Sigmoid colon (tissue), 7 donors: ENCODE results near the gene RBM25. TPM values are rescaled to one million over a fixed set of nuclear protein-coding genes. Genes with fewer than 3 reads are reported as not detected.
"Not testable (repeated sequence)": the region's sequence is repeated elsewhere in the genome, so short reads cannot be mapped to it uniquely, and the experiment has no call there.

Experiments
- DNase-seq: peaks from one replicate; pipeline ENCODE4 v3.0.0-alpha.2; 2019
- H3K27ac ChIP-seq, 4 donors: fragments of 200-600 bp; sonication (generic); one replicate each; pipeline ENCODE4 v1.5.1; 2016 to 2019; ENCODE audit warnings: mild to moderate bottlenecking in 1 of 4
- H3K27me3 ChIP-seq, 3 donors: fragments of 200-600 bp; sonication (generic); one replicate each; pipeline ENCODE4 v1.5.1; 2019; ENCODE audit warnings: mild to moderate bottlenecking in 1 of 3
- H3K36me3 ChIP-seq, 4 donors: fragments of 200-600 bp; sonication (generic); one replicate each; pipeline ENCODE4 v1.5.1; 2016 to 2019
- H3K4me1 ChIP-seq, 4 donors: fragments of 200-600 bp; sonication (generic); one replicate each; pipeline ENCODE4 v1.5.1; 2017 to 2019
- H3K4me3 ChIP-seq, 4 donors: fragments of 200-600 bp; sonication (generic); one replicate each; pipeline ENCODE4 v1.5.1; 2017 to 2019; ENCODE audit warnings: mild to moderate bottlenecking in 2 of 4, moderate library complexity in 1 of 4
- H3K9me3 ChIP-seq, 4 donors: fragments of 200-600 bp in 3 of 4; sonication (generic) in 3 of 4; one replicate each; pipeline versions ENCODE4 v1.5.1 to v1.6.1; 2013 to 2019
- EP300 ChIP-seq, 4 donors: sonication (generic); formaldehyde crosslinking; IDR thresholded peaks; one replicate each; pipeline ENCODE4 v1.6.1; 2017; ENCODE audit warnings: antibody characterized with exemption in 4 of 4
- POLR2A ChIP-seq, 2 donors: fragments of 450-650 bp; IDR thresholded peaks; one replicate each; pipeline ENCODE4 v1.6.1; 2016; ENCODE audit warnings: antibody characterized with exemption in 2 of 2, mild to moderate bottlenecking in 2 of 2, moderate library complexity in 2 of 2
- POLR2AphosphoS5 ChIP-seq, 4 donors: sonication (generic); formaldehyde crosslinking; IDR thresholded peaks; one replicate each; pipeline ENCODE4 v1.6.1; 2017; ENCODE audit warnings: antibody characterized with exemption in 4 of 4
- WGBS, 2 donors: extraction: QIAGEN DNeasy Blood & Tissue Kit; methylation state at CpG; one replicate each; pipeline ENCODE4 v1.1.7; 2013; 5-methylcytosine and 5-hydroxymethylcytosine counted together
- intact Hi-C: fragments of 100-400 bp; cut with DNase I; formaldehyde crosslinking; loops from one replicate; pipeline ENCODE4 v1.15.1; 2023
- polyA plus RNA-seq, 3 donors: library from polyadenylated mRNA; stranded (reverse); fragments of 200-250 nt; gene quantifications; one replicate each; pipeline ENCODE4 v1.2.3, GENCODE V29; 2013
- total RNA-seq, 4 donors: library from RNA; depleted of rRNA; stranded (reverse); fragments of >200 nt; gene quantifications; one replicate each; pipeline ENCODE4 v1.1.0, GENCODE V29; 2016
- TF ChIP-seq, protein P1 (sequence below), 4 experiments: fragments of 450-650 bp in 3 of 4; fragments of 200-600 bp in 1 of 4; IDR thresholded peaks; one replicate each; pipeline ENCODE4 v1.5.1; 2016 to 2019; ENCODE audit warnings: antibody characterized with exemption in 4 of 4, mild to moderate bottlenecking in 3 of 4, moderate library complexity in 2 of 4
- donor health status: healthy with polysubstance abuse.
- donor health status: Bipolar disorder and iron deficiency.
- donor health status: healthy.

RBM25 gene
- total RNA-seq = 10 to 100 TPM; 44.1 to 78.9 (median 57.3) TPM
- polyA plus RNA-seq = 10 to 100 TPM; 10.8 to 46.7 (median 35.1) TPM

DNA sequence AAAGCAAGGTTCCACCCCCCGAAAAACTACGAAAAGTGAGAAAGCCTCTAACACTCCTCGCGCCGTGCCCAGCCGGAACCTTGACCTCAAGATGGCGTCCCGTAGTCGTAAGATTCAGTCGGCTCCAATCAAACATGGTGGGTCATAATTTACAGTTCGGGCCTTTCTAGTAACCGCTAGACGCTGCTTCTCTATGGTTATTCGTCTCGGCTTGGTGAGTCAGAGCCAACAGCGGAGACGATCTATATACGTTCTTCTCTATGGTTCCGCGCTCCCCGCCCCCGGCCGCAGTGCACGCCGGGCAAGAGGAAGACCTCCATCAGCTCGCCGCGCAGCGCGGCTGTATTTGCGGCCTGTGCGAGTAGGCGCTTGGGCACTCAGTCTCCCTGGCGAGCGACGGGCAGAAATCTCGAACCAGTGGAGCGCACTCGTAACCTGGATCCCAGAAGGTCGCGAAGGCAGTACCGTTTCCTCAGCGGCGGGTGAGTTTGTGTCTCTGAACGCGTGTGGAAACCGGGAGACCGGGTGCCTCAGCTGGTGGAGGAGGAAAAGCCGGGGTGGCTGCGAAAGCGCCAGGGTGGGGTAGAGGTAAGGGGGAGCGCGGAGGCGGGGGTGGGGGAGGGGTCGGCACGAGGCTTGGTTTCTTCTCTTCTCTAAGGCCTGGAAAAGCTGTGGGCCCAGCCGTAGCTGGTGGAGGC is at the start of gene RBM25:
RBM25 (plus strand) TSS at position 311 of the 698 bp plus-strand sequence. CDS start 13,108 bp downstream, outside the sequence.
- WGBS, 2 donors = 0% methylated on average over 57 of the region's 57 CpGs
- Histone ChIP-seq H3K36me3 (no peaks in the 10 kb centered on the region), H3K27ac (peak within 1 kb of the TSS; percentile 91 to 98 (median 95)), H3K27me3 (no peaks in the 10 kb centered on the region), H3K4me1 (peaks cover 0 to 50% (median 42%) of the 10 kb centered on the region in 4 donors), H3K4me3 (peak within 1 kb of the TSS; percentile 53 to 94 (median 82)), H3K9me3 (no peaks in the 10 kb centered on the region)
- intact Hi-C loops = loop anchor here (1.0 kb wide), 1 partner anchor 31 kb away; the partner anchor contains the start of gene ZFYVE1
- TF ChIP-seq EP300 (IDR thresholded peaks at IDR 0.05) (peak in 2 of 4 donors; percentile 3 to 76), POLR2AphosphoS5 (IDR thresholded peaks at IDR 0.05) (peak; percentile 98 to 99 (median 99)), POLR2A (IDR thresholded peaks at IDR 0.05) (peak; percentile 98 to 99)
- TF ChIP-seq, protein P1, sequence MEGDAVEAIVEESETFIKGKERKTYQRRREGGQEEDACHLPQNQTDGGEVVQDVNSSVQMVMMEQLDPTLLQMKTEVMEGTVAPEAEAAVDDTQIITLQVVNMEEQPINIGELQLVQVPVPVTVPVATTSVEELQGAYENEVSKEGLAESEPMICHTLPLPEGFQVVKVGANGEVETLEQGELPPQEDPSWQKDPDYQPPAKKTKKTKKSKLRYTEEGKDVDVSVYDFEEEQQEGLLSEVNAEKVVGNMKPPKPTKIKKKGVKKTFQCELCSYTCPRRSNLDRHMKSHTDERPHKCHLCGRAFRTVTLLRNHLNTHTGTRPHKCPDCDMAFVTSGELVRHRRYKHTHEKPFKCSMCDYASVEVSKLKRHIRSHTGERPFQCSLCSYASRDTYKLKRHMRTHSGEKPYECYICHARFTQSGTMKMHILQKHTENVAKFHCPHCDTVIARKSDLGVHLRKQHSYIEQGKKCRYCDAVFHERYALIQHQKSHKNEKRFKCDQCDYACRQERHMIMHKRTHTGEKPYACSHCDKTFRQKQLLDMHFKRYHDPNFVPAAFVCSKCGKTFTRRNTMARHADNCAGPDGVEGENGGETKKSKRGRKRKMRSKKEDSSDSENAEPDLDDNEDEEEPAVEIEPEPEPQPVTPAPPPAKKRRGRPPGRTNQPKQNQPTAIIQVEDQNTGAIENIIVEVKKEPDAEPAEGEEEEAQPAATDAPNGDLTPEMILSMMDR (IDR thresholded peaks at IDR 0.05) = no peak
- DNase-seq = peak; percentile 98

DNA sequence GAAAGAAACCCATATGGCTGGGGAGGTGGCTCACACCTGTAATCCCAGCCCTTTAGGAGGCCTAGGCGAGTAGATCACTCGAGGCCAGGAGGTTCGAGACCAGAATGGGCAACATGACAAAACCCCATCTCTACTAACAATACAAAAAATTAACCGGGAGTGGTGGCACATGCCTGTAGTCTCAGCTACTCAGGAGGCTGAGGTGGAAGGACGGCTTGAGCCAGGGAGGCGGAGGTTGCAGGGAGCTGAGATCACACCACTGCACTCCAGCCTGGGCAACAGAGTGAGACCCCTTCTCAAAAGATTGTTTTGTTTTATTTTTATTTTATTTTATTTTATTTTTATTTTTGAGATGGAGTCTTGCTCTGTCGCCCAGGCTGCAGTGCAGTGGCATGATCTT is 47.1 kb upstream of the RBM25 start:
- H3K27ac ChIP-seq, H3K27me3 ChIP-seq, H3K9me3 ChIP-seq, intact Hi-C loops, H3K4me3 ChIP-seq, DNase-seq: not testable (repeated sequence)
- 93 to 97% methylated on average over 7 of the region's 7 CpGs for WGBS, 2 donors
- Histone ChIP-seq H3K4me1 (peaks cover 0 to 42% (median 24%) of the 10 kb centered on the region in 4 donors), H3K36me3 (peaks cover 0 to 29% (median 0%) of the 10 kb centered on the region in 4 donors)

DNA sequence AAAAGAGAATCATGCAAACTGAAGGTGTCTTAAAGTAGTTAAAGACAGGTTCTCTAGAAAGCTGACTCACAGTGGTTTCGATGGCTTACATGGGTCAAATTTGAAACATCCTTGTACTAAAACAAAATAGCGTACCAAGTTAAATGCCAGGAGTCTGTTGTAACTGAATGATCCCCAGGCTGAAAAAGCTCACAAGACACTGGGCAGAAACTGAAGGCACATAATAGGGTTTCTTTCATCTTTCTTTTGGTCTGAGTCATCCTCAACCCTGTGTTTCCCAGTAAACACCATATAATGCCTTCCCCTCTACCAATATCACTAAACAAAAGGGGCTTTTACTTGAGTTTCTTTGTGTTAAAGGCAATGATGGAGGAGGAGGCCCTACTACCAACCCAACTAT is 44.2 kb upstream of the RBM25 start:
- Histone ChIP-seq H3K4me3 (no peak overlapping the region), H3K27ac (peak overlapping the region in 3 of 4 donors; percentile 12 to 51 (median 31)), H3K27me3 (no peaks in the 10 kb centered on the region), H3K9me3 (no peaks in the 10 kb centered on the region), H3K4me1 (peaks cover 0 to 32% (median 21%) of the 10 kb centered on the region in 4 donors), H3K36me3 (peaks cover 0 to 50% (median 6%) of the 10 kb centered on the region in 4 donors)
- WGBS, 2 donors = 65 to 92% methylated on average over 2 of the region's 2 CpGs
- intact Hi-C loops = no loop called here
- TF ChIP-seq POLR2AphosphoS5 (IDR thresholded peaks at IDR 0.05) (no peak), EP300 (IDR thresholded peaks at IDR 0.05) (no peak), POLR2A (IDR thresholded peaks at IDR 0.05) (no peak)
- TF ChIP-seq, protein P1 (IDR thresholded peaks at IDR 0.05) = no peak
- no peak for DNase-seq

DNA sequence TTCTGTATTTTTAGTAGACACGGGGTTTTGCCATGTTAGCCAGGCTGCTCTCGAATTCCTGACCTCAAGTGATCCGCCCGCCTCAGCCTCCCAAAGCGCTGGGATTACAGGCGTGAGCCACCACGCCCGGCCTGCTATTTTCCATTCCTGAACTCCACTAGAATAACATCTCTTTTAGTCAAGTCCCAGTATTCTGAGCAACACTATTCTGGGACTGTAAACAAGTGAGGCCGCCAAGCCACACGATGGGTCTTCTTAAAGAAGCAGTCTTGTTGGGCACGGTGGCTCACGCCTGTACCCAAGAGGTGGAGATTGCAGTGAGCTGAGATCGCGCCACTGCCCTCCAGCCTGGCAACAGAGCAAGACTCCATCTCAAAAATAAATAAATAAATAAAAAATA is 42.8 kb upstream of the RBM25 start:
- H3K4me3 ChIP-seq, DNase-seq, H3K27me3 ChIP-seq, H3K27ac ChIP-seq, H3K9me3 ChIP-seq, intact Hi-C loops: not testable (repeated sequence)
- 96 to 97% methylated on average over 14 of the region's 14 CpGs for WGBS, 2 donors
- Histone ChIP-seq H3K4me1 (peaks cover 0 to 21% (median 13%) of the 10 kb centered on the region in 4 donors), H3K36me3 (peaks cover 0 to 59% (median 6%) of the 10 kb centered on the region in 4 donors)

DNA sequence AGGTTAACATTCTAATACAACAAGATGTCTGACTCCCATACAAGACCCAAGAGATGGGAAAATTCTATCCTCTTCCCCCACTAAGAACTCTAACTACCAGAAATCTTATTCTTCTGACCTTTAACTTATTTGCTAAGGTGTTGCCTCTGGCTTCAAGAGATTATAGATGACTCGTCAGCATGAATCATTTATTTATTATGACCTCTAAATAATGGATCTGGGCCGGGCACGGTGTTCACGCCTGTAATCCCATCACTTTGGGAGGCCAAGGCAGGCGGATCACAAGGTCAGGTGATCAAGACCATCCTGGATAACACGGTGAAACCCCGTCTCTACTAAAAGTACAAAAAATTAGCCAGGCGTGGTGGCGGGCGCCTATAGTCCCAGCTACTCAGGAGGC is 42.3 kb upstream of the RBM25 start:
- Histone ChIP-seq H3K36me3 (peaks cover 0 to 59% (median 6%) of the 10 kb centered on the region in 4 donors), H3K4me1 (peaks cover 0 to 21% (median 13%) of the 10 kb centered on the region in 4 donors)
- H3K4me3 ChIP-seq, H3K27me3 ChIP-seq, H3K9me3 ChIP-seq, intact Hi-C loops, DNase-seq, H3K27ac ChIP-seq: not testable (repeated sequence)
- WGBS, 2 donors = 84 to 95% methylated on average over 10 of the region's 10 CpGs

DNA sequence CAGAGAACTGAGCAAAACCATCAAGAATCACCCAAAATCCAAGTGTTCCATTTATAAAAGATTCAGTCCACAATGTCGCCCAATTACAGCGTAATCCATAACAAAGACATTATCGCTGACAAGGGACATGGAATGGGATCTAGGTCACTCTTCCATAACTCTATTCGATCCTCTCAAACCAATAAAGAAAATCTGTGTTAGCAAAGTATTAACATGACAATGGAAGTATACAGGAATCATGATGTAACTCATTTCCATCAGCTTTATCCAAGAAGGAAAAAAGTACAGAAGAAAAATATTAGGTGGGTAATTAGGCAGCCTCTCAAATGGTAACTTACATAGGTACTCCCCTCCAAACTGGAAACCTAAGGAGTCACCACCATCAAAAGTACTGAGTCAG is 36.3 kb upstream of the RBM25 start:
- no peak overlapping the region for H3K27ac ChIP-seq
- no peak overlapping the region for H3K4me3 ChIP-seq
- TF ChIP-seq POLR2AphosphoS5 (IDR thresholded peaks at IDR 0.05) = no peak
- no peak for TF ChIP-seq EP300 (IDR thresholded peaks at IDR 0.05)
- TF ChIP-seq POLR2A (IDR thresholded peaks at IDR 0.05) = no peak
- TF ChIP-seq, protein P1 (IDR thresholded peaks at IDR 0.05) = no peak
- peaks cover 0 to 57% (median 45%) of the 10 kb centered on the region in 4 donors for H3K4me1 ChIP-seq
- WGBS, 2 donors = 97 to 99% methylated on average over 4 of the region's 4 CpGs
- intact Hi-C loops = no loop called here
- no peaks in the 10 kb centered on the region for H3K27me3 ChIP-seq
- H3K36me3 ChIP-seq = peaks cover 11 to 46% (median 16%) of the 10 kb centered on the region in 4 donors
- DNase-seq = no peak
- H3K9me3 ChIP-seq = no peaks in the 10 kb centered on the region
